NB4 (cell line): ENCODE measurements around the gene OSBP2.

Source experiments
- DNase-seq: peaks from one replicate; pipeline ENCODE4 v3.0.0; 2010; ENCODE audit warnings: low read depth
- H3K4me3 ChIP-seq: one replicate; pipeline ENCODE4 v1.5.1; 2011; ENCODE audit warnings: mild to moderate bottlenecking, low read depth, low read length, moderate library complexity
- CTCF ChIP-seq: IDR thresholded peaks from one replicate; pipeline ENCODE4 v1.5.1; 2012; ENCODE audit warnings: low read depth, low read length
- MYC ChIP-seq: IDR thresholded peaks from 2 replicates; pipeline ENCODE4 v1.6.1; 2011; ENCODE audit warnings: low read depth, low read length
- POLR2A ChIP-seq: IDR thresholded peaks from 2 replicates; pipeline ENCODE4 v1.6.1; 2011; ENCODE audit warnings: mild to moderate bottlenecking; ENCODE audit not compliant: insufficient read length; ENCODE audit errors: extremely low read depth
- TF ChIP-seq, protein P1 (sequence below): IDR thresholded peaks from 2 replicates; pipeline ENCODE4 v1.6.1; 2011; ENCODE audit warnings: low read depth, low read length

Gene OSBP2

GRCh38 chr22:30718491-30718890, 23.8 kb downstream of the OSBP2 start:
- no peak overlapping the region for H3K4me3 ChIP-seq
- no peak for DNase-seq
- TF ChIP-seq, protein P1, sequence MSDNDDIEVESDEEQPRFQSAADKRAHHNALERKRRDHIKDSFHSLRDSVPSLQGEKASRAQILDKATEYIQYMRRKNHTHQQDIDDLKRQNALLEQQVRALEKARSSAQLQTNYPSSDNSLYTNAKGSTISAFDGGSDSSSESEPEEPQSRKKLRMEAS: no peak
- TF ChIP-seq CTCF (no peak), POLR2A (no peak), MYC (no peak)

- no peak for DNase-seq
- TF ChIP-seq POLR2A (no peak), MYC (no peak), CTCF (no peak)
- TF ChIP-seq, protein P1: no peak
- no peak overlapping the region for H3K4me3 ChIP-seq
Measured at GRCh38 chr22:30718938-30719337, 24.3 kb downstream of the OSBP2 start.

DNA sequence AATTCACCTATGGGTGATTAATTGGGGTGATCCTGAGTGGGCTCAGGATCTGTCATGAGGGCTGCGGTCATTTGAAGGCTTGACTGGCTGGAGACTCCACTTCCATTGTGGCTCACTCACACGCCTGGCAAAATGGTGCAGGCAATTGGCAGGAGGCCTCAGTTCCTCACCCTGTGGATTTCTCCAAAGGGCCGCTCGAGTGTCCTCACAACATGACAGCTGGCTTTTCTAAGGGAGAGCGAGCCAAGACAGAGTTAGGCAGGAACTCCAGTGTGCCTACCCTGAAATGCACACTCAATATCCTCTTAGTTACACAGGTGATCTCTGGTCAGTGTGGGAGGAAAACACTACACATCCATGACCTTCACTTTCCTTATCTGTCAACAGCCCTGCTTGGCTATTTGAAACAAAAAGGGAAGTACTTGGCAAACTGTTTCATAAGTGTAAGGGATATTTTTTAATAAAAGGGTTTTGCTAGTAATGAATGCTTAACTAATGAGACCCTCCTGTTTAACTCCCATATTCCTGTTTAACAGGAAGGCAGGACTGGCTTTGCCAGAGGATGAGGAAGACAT, 25.7 kb downstream of the OSBP2 start:
- peak; percentile 14 for DNase-seq
- H3K4me3 ChIP-seq: no peak overlapping the region
- TF ChIP-seq, protein P1: no peak
- no peak for TF ChIP-seq MYC
- no peak for TF ChIP-seq POLR2A
- no peak for TF ChIP-seq CTCF

- TF ChIP-seq, protein P1: no peak
- no peak for TF ChIP-seq POLR2A
- TF ChIP-seq MYC: no peak
- no peak for TF ChIP-seq CTCF
Measured at GRCh38 chr22:30721741-30722140, 27.1 kb downstream of the OSBP2 start.

DNA sequence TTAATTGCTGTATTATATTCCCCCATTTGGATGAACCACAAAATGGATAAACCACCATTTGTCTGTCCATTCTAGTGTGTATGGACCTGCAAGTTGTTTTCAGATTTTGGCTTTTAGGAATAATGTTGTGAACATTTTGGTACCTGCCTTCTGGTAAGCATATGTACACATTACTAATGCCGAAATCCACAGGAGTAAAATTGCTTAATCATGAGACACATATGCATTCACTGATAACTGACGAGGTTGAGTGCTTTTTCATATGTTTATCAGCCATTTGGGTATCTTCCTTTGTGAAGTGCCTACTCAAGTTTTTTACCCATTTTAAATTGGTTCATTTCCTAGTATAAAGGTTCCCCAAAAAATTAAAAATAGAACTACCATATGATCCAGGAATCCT, 34.2 kb downstream of the OSBP2 start:
- H3K4me3 ChIP-seq: no peak overlapping the region
- no peak for DNase-seq
- TF ChIP-seq CTCF: no peak

More at GRCh38 chr22:30721741-30722140, 27.1 kb downstream of the OSBP2 start:
- no peak for DNase-seq
- no peak overlapping the region for H3K4me3 ChIP-seq

GRCh38 chr22:30731658-30732057, 37.0 kb downstream of the OSBP2 start:
- no peak overlapping the region for H3K4me3 ChIP-seq
- TF ChIP-seq CTCF (no peak), MYC (no peak), POLR2A (no peak)
- TF ChIP-seq, protein P1: no peak
- peak; percentile 24 for DNase-seq
